Measurements from ENCODE around the gene SYNDIG1.

- no peak for TF ChIP-seq CTCF (IDR thresholded peaks at IDR 0.05)
- TF ChIP-seq SIN3A (IDR thresholded peaks at IDR 0.05; ENCODE audit: borderline replicate concordance, insufficient read depth, low read depth, low read length), result no peak
- no peak for TF ChIP-seq TCF7L2 (IDR thresholded peaks at IDR 0.05; ENCODE audit: low read depth, low read length)
- TF ChIP-seq POLR2AphosphoS5 (IDR thresholded peaks at IDR 0.05; ENCODE audit: low read depth, low read length), result no peak
Observed at GRCh38 chr20:24490598-24490997, 21.2 kb downstream of the SYNDIG1 start.

Data from Panc1 (cell line).